NCI-H1930 (cell line): Measurements from ENCODE around the gene TAS2R40.
"Not testable (repeated sequence)": the region's sequence is repeated elsewhere in the genome, so short reads cannot be mapped to it uniquely, and the experiment has no call there.

Experiments used
- DNase-seq, 2 experiments: peaks; one replicate each; lab custom pipeline; 2025; lab: John Stamatoyannopoulos, UW

The TAS2R40 gene

GRCh38 chr7:143221737-143222136 lies at the start of gene TAS2R40:
Gene TAS2R40 (plus strand): TSS chr7:143222037. CDS start chr7:143222079, 42 bp downstream.
- DNase-seq = no peak

- no peak for DNase-seq
Observed at GRCh38 chr7:143172354-143172753, 49.5 kb upstream of the TAS2R40 start.

GRCh38 chr7:143176128-143176527 lies 45.7 kb upstream of the TAS2R40 start:
- no peak for DNase-seq

GRCh38 chr7:143177374-143178119 lies 44.3 kb upstream of the TAS2R40 start:
- DNase-seq = no peak

- DNase-seq = not testable (repeated sequence)
Observed at GRCh38 chr7:143180771-143181170, 41.1 kb upstream of the TAS2R40 start.

GRCh38 chr7:143181349-143181748 lies 40.5 kb upstream of the TAS2R40 start:
- no peak for DNase-seq

GRCh38 chr7:143183024-143183423 lies 38.8 kb upstream of the TAS2R40 start, which contains the start of gene TAS2R39:
Gene TAS2R39 (plus strand): TSS chr7:143183419. CDS start chr7:143183419, 0 bp downstream.
- no peak for DNase-seq

- DNase-seq = no peak
Observed at GRCh38 chr7:143185551-143185950, 36.3 kb upstream of the TAS2R40 start.

GRCh38 chr7:143188994-143189393 lies 32.8 kb upstream of the TAS2R40 start:
- no peak for DNase-seq

GRCh38 chr7:143193880-143194279 lies 28.0 kb upstream of the TAS2R40 start:
- peak in 1 of 2 experiments; percentile 51 for DNase-seq

- DNase-seq = no peak
Observed at GRCh38 chr7:143199040-143199439, 22.8 kb upstream of the TAS2R40 start.

- no peak for DNase-seq
Observed at GRCh38 chr7:143202161-143202560, 19.7 kb upstream of the TAS2R40 start.

GRCh38 chr7:143203386-143203785 lies 18.5 kb upstream of the TAS2R40 start:
- no peak for DNase-seq

- DNase-seq = no peak
Observed at GRCh38 chr7:143205560-143206293, 16.1 kb upstream of the TAS2R40 start.

- no peak for DNase-seq
Observed at GRCh38 chr7:143210541-143210940, 11.3 kb upstream of the TAS2R40 start.

GRCh38 chr7:143213478-143213877 lies 8.4 kb upstream of the TAS2R40 start:
- not testable (repeated sequence) for DNase-seq

- peak; percentile 75 to 87 for DNase-seq
Observed at GRCh38 chr7:143214789-143215679, 6.8 kb upstream of the TAS2R40 start.

GRCh38 chr7:143216151-143216550 lies 5.7 kb upstream of the TAS2R40 start:
- no peak for DNase-seq

- no peak for DNase-seq
Observed at GRCh38 chr7:143216686-143217085, 5.2 kb upstream of the TAS2R40 start.

GRCh38 chr7:143217806-143218205 lies 4.0 kb upstream of the TAS2R40 start:
- no peak for DNase-seq

GRCh38 chr7:143221286-143221685 lies 551 bp upstream of the TAS2R40 start:
- DNase-seq = no peak

GRCh38 chr7:143222782-143223181 lies 945 bp downstream of the TAS2R40 start:
- DNase-seq = no peak
